ENCODE data around the gene SBF2.

The SBF2 gene

GRCh38 chr11:10285148-10285802 is 8.7 kb downstream of the SBF2 start:
- no peak overlapping the region for H3K27ac ChIP-seq
- TF ChIP-seq, protein P1, sequence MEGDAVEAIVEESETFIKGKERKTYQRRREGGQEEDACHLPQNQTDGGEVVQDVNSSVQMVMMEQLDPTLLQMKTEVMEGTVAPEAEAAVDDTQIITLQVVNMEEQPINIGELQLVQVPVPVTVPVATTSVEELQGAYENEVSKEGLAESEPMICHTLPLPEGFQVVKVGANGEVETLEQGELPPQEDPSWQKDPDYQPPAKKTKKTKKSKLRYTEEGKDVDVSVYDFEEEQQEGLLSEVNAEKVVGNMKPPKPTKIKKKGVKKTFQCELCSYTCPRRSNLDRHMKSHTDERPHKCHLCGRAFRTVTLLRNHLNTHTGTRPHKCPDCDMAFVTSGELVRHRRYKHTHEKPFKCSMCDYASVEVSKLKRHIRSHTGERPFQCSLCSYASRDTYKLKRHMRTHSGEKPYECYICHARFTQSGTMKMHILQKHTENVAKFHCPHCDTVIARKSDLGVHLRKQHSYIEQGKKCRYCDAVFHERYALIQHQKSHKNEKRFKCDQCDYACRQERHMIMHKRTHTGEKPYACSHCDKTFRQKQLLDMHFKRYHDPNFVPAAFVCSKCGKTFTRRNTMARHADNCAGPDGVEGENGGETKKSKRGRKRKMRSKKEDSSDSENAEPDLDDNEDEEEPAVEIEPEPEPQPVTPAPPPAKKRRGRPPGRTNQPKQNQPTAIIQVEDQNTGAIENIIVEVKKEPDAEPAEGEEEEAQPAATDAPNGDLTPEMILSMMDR (conservative IDR thresholded peaks at IDR 0.05) = no peak

DNA sequence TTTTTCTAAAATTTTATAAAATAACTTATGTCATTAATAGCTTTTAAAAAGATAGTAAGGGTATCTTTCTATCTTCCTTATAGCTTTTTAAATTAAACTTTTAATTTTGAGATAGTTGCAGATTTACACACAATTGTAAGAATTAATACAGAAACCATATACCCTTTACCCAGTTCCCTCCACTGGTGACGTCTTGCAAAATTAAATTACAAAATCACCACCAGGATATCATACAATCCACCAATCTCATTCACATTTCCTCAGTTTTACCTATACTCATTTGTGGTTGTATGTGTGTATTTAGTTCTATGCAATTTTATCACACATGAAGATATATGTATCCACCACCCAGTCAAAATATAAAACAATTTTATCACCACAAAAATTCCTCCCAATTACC is 10.0 kb downstream of the SBF2 start:
- no peak overlapping the region for H3K27ac ChIP-seq
- TF ChIP-seq, protein P1 (conservative IDR thresholded peaks at IDR 0.05) = no peak

- TF ChIP-seq, protein P1 (conservative IDR thresholded peaks at IDR 0.05) = no peak
Measured at GRCh38 chr11:10282117-10282516, 11.9 kb downstream of the SBF2 start.

GRCh38 chr11:10275714-10276113 is 18.3 kb downstream of the SBF2 start:
- H3K27ac ChIP-seq = no peak overlapping the region
- TF ChIP-seq, protein P1 (conservative IDR thresholded peaks at IDR 0.05) = no peak

More at GRCh38 chr11:10282117-10282516, 11.9 kb downstream of the SBF2 start:
- no peak overlapping the region for H3K27ac ChIP-seq

- TF ChIP-seq, protein P1 (conservative IDR thresholded peaks at IDR 0.05) = no peak
- no peak overlapping the region for H3K27ac ChIP-seq
Measured at GRCh38 chr11:10274726-10275125, 19.3 kb downstream of the SBF2 start.

DNA sequence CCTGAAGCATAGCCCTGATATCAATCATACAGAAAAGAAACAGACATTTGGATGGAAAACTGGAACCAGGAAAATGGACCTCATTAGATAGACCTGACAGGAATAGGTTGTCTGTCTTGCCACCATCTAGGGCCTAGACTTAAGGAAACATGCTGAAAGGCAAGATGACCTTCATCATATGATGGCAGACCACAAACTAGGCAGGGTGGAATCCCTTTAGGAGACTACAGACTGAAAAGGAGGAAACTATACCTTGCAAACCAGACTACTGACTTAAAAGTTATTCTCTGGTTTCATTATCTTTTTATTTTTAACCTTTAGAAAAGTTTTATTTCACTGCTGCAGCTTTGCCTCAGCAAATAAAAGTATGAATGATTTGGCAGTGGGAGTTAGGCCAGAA is 20.3 kb downstream of the SBF2 start:
- TF ChIP-seq, protein P1 (conservative IDR thresholded peaks at IDR 0.05) = no peak
- no peak overlapping the region for H3K27ac ChIP-seq

DNA sequence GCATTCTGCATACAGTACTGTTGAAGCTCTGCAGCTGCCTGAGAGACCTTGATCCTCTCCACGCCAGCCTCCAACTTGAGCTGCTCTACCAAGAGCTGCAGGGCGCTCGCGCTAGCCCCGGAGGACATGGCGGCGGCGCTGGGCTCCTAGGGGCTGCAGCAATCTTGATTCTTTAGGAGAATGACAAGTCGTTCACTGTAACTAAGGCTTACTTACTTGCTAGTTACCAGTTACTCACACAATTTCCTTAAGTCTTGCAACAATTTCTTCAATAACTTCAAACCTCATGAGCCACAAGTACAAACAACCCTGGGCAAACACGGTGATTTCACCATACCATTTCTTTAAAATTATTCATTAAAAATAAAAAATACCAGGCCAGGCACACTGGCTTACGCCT is 21.9 kb downstream of the SBF2 start:
- TF ChIP-seq, protein P1 (conservative IDR thresholded peaks at IDR 0.05) = no peak
- H3K27ac ChIP-seq = no peak overlapping the region
